IPS DF 4.7 (cell line): ENCODE data around the gene SLFNL1.

Experiments used
- DNase-seq: peaks from one replicate; pipeline ENCODE4 v3.0.0-alpha.2; 2013; ENCODE audit warnings: low spot score; ENCODE audit errors: extremely low read depth

SLFNL1 gene

GRCh38 chr1:40987439-40988276 lies 33.9 kb downstream of the SLFNL1 start:
- no peak for DNase-seq

- DNase-seq = no peak
Observed at GRCh38 chr1:40986956-40987355, 34.6 kb downstream of the SLFNL1 start.

GRCh38 chr1:40986328-40986783 lies 35.2 kb downstream of the SLFNL1 start:
- no peak for DNase-seq

- no peak for DNase-seq
Observed at GRCh38 chr1:40985875-40986274, 35.6 kb downstream of the SLFNL1 start.

- DNase-seq = no peak
Observed at GRCh38 chr1:40985161-40985560, 36.4 kb downstream of the SLFNL1 start.

GRCh38 chr1:40984531-40984930 lies 37.0 kb downstream of the SLFNL1 start:
- DNase-seq = no peak

- DNase-seq = no peak
Observed at GRCh38 chr1:40984066-40984465, 37.5 kb downstream of the SLFNL1 start.

- no peak for DNase-seq
Observed at GRCh38 chr1:40983286-40983685, 38.2 kb downstream of the SLFNL1 start.

GRCh38 chr1:40982721-40983120 lies 38.8 kb downstream of the SLFNL1 start:
- no peak for DNase-seq

- no peak for DNase-seq
Observed at GRCh38 chr1:40981691-40982448, 39.7 kb downstream of the SLFNL1 start.

GRCh38 chr1:40980453-40981121 lies 40.9 kb downstream of the SLFNL1 start:
- DNase-seq = no peak

GRCh38 chr1:40980068-40980452 lies 41.5 kb downstream of the SLFNL1 start:
- no peak for DNase-seq

GRCh38 chr1:40979241-40980067 lies 42.1 kb downstream of the SLFNL1 start, which contains the start of gene CTPS1:
Gene CTPS1, plus strand, starts transcription at chr1:40979696. Its CDS starts 3,595 bp downstream, at chr1:40983291.
- peak; percentile 41 for DNase-seq

GRCh38 chr1:40978886-40979240 lies 42.7 kb downstream of the SLFNL1 start:
- DNase-seq = no peak

GRCh38 chr1:40977716-40978115 lies 43.8 kb downstream of the SLFNL1 start:
- DNase-seq = no peak

GRCh38 chr1:40976952-40977690 lies 44.4 kb downstream of the SLFNL1 start:
- no peak for DNase-seq

GRCh38 chr1:40974945-40975344 lies 46.6 kb downstream of the SLFNL1 start:
- DNase-seq = no peak

GRCh38 chr1:40973912-40974311 lies 47.6 kb downstream of the SLFNL1 start:
- DNase-seq = no peak

- no peak for DNase-seq
Observed at GRCh38 chr1:40971966-40972365, 49.6 kb downstream of the SLFNL1 start.

GRCh38 chr1:40969445-40969844 lies 52.1 kb downstream of the SLFNL1 start:
- DNase-seq = no peak
